Endothelial cell of umbilical vein (primary cell): ENCODE data around the gene IL4R. TPM values are rescaled to one million over a fixed set of nuclear protein-coding genes. Genes with fewer than 3 reads are reported as not detected.

ENCODE experiments used
- BruUV-seq: library from RNA; stranded (reverse); fragments of 400-500 nt; replicated peaks from 2 replicates; lab custom pipeline; 2021; lab: Mats Ljungman, UMichigan
- CTCF ChIA-PET: fragments of 300-600, 350-600 bp; sonication (Branson Sonifier 250); formaldehyde crosslinking; loops from one replicate; lab custom pipeline; 2021; ENCODE audit warnings: antibody characterized with exemption, inconsistent platforms; lab: Charles Lee
- POLR2A ChIA-PET: fragments of 300-600, 350-600 bp; sonication (Branson Sonifier 250); formaldehyde crosslinking; loops from one replicate; lab custom pipeline; 2021; ENCODE audit warnings: antibody characterized with exemption, inconsistent platforms; lab: Charles Lee
- DNase-seq: peaks from one replicate; pipeline ENCODE4 v3.0.0-alpha.2; 2011; ENCODE audit warnings: low read depth, low spot score
- FAIRE-seq: peaks from 2 replicates; lab custom pipeline; 2011; peaks lifted over from hg19 to GRCh38; lab: Jason Lieb, UNC
- H2AFZ ChIP-seq: 2 replicates; pipeline ENCODE4 v1.6.0; 2012; ENCODE audit warnings: low read depth, low read length, control low read depth, inconsistent platforms
- H3K27ac ChIP-seq: 2 replicates; pipeline ENCODE4 v1.5.1; 2011; ENCODE audit warnings: low read depth, mild to moderate bottlenecking, control low read depth, low read length, moderate library complexity; ENCODE audit not compliant: insufficient read depth
- H3K27me3 ChIP-seq, 2 experiments: 2 replicates each; pipeline versions ENCODE4 v1.6.0 to v1.6.1; 2011; ENCODE audit warnings: low read length in 2 of 2, mixed read lengths in 1 of 2; ENCODE audit not compliant: control insufficient read depth in 2 of 2, insufficient read depth in 2 of 2
- H3K36me3 ChIP-seq, 2 experiments: 2 replicates in 1 of 2; 3 replicates in 1 of 2; pipeline ENCODE4 v1.5.1; 2011; ENCODE audit warnings: low read length in 2 of 2, mild to moderate bottlenecking in 1 of 2, moderate library complexity in 1 of 2; ENCODE audit not compliant: control insufficient read depth in 2 of 2, insufficient read depth in 2 of 2; ENCODE audit errors: extremely low read depth in 1 of 2
- H3K4me1 ChIP-seq: 3 replicates; pipeline ENCODE4 v1.5.1; 2011; ENCODE audit warnings: mild to moderate bottlenecking, low read length; ENCODE audit not compliant: control insufficient read depth, insufficient read depth; ENCODE audit errors: extremely low read depth
- H3K4me2 ChIP-seq: 2 replicates; pipeline ENCODE4 v1.6.1; 2011; ENCODE audit warnings: low read length, control low read depth, mixed read lengths; ENCODE audit not compliant: insufficient read depth
- H3K4me3 ChIP-seq, 3 experiments: fragments of 200-600 bp in 1 of 3; sonication (generic), shearing (Covaris generic) in 1 of 3; replicated peaks in 1 of 3; 2 replicates each; pipeline ENCODE4 v1.5.1; 2011 to 2016; ENCODE audit warnings: control low read depth in 3 of 3, low read length in 3 of 3, mild to moderate bottlenecking in 2 of 3, inconsistent platforms in 1 of 3, low read depth in 1 of 3, moderate library complexity in 1 of 3; ENCODE audit not compliant: insufficient read depth in 1 of 3
- H3K79me2 ChIP-seq: 2 replicates; pipeline ENCODE4 v1.6.0; 2012; ENCODE audit warnings: low read length, inconsistent platforms; ENCODE audit not compliant: control insufficient read depth, insufficient read depth
- H3K9ac ChIP-seq: replicated peaks from 2 replicates; pipeline ENCODE3; 2011; ENCODE audit warnings: low read length, control low read depth; ENCODE audit not compliant: insufficient read depth; ENCODE audit errors: extremely low read depth
- H3K9me1 ChIP-seq: replicated peaks from 3 replicates; pipeline ENCODE4 v1.6.0; 2011; ENCODE audit warnings: mild to moderate bottlenecking, low read length; ENCODE audit not compliant: control insufficient read depth, insufficient read depth; ENCODE audit errors: extremely low read depth
- H3K9me3 ChIP-seq: replicated peaks from 2 replicates; pipeline ENCODE4 v1.5.1; 2012; ENCODE audit warnings: low read length, inconsistent platforms; ENCODE audit not compliant: control insufficient read depth, insufficient read depth
- H4K20me1 ChIP-seq: replicated peaks from 2 replicates; pipeline ENCODE3; 2011; ENCODE audit warnings: mild to moderate bottlenecking, low read length; ENCODE audit not compliant: control insufficient read depth, insufficient read depth; ENCODE audit errors: extremely low read depth
- EZH2 ChIP-seq: IDR thresholded peaks from 2 replicates; pipeline ENCODE4 v1.6.1; 2012; ENCODE audit warnings: borderline replicate concordance, low read depth, mild to moderate bottlenecking, moderate library complexity, low read length, inconsistent platforms; ENCODE audit not compliant: severe bottlenecking
- FOS ChIP-seq: IDR thresholded peaks from 2 replicates; pipeline ENCODE4 v1.6.1; 2011; ENCODE audit warnings: mild to moderate bottlenecking, low read length, moderate library complexity, borderline replicate concordance; ENCODE audit not compliant: insufficient read depth
- GATA2 ChIP-seq: IDR thresholded peaks from 2 replicates; pipeline ENCODE4 v1.7.0; 2011; ENCODE audit warnings: low read depth, mild to moderate bottlenecking, moderate library complexity, mixed read lengths, low read length; ENCODE audit not compliant: insufficient read length, insufficient read depth
- JUN ChIP-seq: IDR thresholded peaks from 2 replicates; pipeline ENCODE4 v1.6.1; 2011; ENCODE audit warnings: borderline replicate concordance, low read depth; ENCODE audit not compliant: insufficient read length, insufficient read depth
- MAX ChIP-seq: IDR thresholded peaks from 2 replicates; pipeline ENCODE4 v1.6.1; 2011; ENCODE audit not compliant: insufficient read depth, insufficient read length
- MYC ChIP-seq: IDR thresholded peaks from one replicate; pipeline ENCODE4 v1.6.1; 2011; ENCODE audit warnings: mild to moderate bottlenecking, low read depth, low read length
- POLR2A ChIP-seq: IDR thresholded peaks from 2 replicates; pipeline ENCODE4 v1.6.1; 2012; ENCODE audit warnings: low read depth, mild to moderate bottlenecking, control low read depth, low read length
- POLR2AphosphoS5 ChIP-seq: IDR thresholded peaks from 2 replicates; pipeline ENCODE4 v1.6.1; 2012; ENCODE audit warnings: low read depth, mild to moderate bottlenecking, control low read depth, low read length, moderate library complexity; ENCODE audit not compliant: insufficient read depth
- dilution Hi-C: fragments of 300-500 bp; cut with MboI; formaldehyde crosslinking; loops from one replicate; pipeline ENCODE4 v1.15.0; 2019; ENCODE audit warnings: low sequenced_read_pairs; ENCODE audit not compliant: extremely low pct_ligation_motif_present
- intact Hi-C: fragments of 100-400 bp; cut with micrococcal nuclease; formaldehyde crosslinking; loops from one replicate; pipeline ENCODE4 v1.10.0; 2022
- polyA plus RNA-seq, 4 experiments: library from polyadenylated mRNA; depleted of rRNA in 3 of 4; stranded (reverse) in 3 of 4; unstranded in 1 of 4; fragments of >200 nt; gene quantifications; 2 replicates each; pipeline versions ENCODE4 v1.2.1 to v1.2.3, GENCODE V29; 2011 to 2012; ENCODE audit warnings: missing spikeins in 1 of 4
- total RNA-seq: library from RNA; stranded (reverse); gene quantifications from 2 replicates; pipeline ENCODE4 v1.2.3, GENCODE V29; 2021
- TF ChIP-seq, protein P1 (sequence below), 2 donors: IDR thresholded peaks; 1 replicate in 1 of 2; 2 replicates in 1 of 2; pipeline ENCODE4 v1.5.1; 2011; ENCODE audit warnings: low read length in 2 of 2, mild to moderate bottlenecking in 2 of 2, moderate library complexity in 2 of 2, control low read depth in 1 of 2, inconsistent platforms in 1 of 2, low read depth in 1 of 2; ENCODE audit not compliant: insufficient read depth in 1 of 2; ENCODE audit errors: extremely low read depth in 1 of 2

The IL4R gene
- total and polyA plus RNA-seq, 2 donors (not counting 3 experiments of a cell fraction or from before 2014, with no cell fraction given): 138 to 139 TPM

GRCh38 chr16:27308792-27309191 is 5.0 kb upstream of the IL4R start:
- no peaks in the 10 kb centered on the region for H3K27me3 ChIP-seq
- no peak for FAIRE-seq
- intact Hi-C loops (no loop called here), dilution Hi-C loops (no loop called here)
- no peak overlapping the region for H3K4me3 ChIP-seq
- H3K4me1 ChIP-seq: peaks cover 23% of the 10 kb centered on the region
- no peaks in the 10 kb centered on the region for H3K36me3 ChIP-seq
- no peaks in the 10 kb centered on the region for H3K9me3 ChIP-seq
- DNase-seq: no peak
- no peak overlapping the region for H3K9ac ChIP-seq
- no peaks in the 10 kb centered on the region for H3K9me1 ChIP-seq
- no peak for TF ChIP-seq POLR2A
- TF ChIP-seq, protein P1, sequence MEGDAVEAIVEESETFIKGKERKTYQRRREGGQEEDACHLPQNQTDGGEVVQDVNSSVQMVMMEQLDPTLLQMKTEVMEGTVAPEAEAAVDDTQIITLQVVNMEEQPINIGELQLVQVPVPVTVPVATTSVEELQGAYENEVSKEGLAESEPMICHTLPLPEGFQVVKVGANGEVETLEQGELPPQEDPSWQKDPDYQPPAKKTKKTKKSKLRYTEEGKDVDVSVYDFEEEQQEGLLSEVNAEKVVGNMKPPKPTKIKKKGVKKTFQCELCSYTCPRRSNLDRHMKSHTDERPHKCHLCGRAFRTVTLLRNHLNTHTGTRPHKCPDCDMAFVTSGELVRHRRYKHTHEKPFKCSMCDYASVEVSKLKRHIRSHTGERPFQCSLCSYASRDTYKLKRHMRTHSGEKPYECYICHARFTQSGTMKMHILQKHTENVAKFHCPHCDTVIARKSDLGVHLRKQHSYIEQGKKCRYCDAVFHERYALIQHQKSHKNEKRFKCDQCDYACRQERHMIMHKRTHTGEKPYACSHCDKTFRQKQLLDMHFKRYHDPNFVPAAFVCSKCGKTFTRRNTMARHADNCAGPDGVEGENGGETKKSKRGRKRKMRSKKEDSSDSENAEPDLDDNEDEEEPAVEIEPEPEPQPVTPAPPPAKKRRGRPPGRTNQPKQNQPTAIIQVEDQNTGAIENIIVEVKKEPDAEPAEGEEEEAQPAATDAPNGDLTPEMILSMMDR (IDR thresholded peaks at IDR 0.05; ENCODE audit: extremely low read depth in 1 of 2, insufficient read depth in 1 of 2, low read depth in 1 of 2, low read length in 2 of 2): no peak
- TF ChIP-seq EZH2: no peak
- TF ChIP-seq FOS: no peak
- TF ChIP-seq JUN: no peak
- no peak for TF ChIP-seq MAX
- TF ChIP-seq MYC: no peak
- TF ChIP-seq POLR2AphosphoS5: no peak
- no peak for TF ChIP-seq GATA2
- CTCF ChIA-PET: no interaction called here
- H3K4me2 ChIP-seq: no peak overlapping the region
- H3K27ac ChIP-seq: no peak overlapping the region
- H4K20me1 ChIP-seq: no peaks in the 10 kb centered on the region
- POLR2A ChIA-PET: no interaction called here
- H2AFZ ChIP-seq: no peak overlapping the region
- BruUV-seq: no TSS peak
- H3K79me2 ChIP-seq: no peaks in the 10 kb centered on the region
